ENCODE data around the gene ATP10D. TPM values are rescaled to one million over a fixed set of nuclear protein-coding genes. Genes with fewer than 3 reads are reported as not detected.

The ATP10D gene
- total RNA-seq, 1 experiment from 2014 or later, result 3.8 TPM

DNA sequence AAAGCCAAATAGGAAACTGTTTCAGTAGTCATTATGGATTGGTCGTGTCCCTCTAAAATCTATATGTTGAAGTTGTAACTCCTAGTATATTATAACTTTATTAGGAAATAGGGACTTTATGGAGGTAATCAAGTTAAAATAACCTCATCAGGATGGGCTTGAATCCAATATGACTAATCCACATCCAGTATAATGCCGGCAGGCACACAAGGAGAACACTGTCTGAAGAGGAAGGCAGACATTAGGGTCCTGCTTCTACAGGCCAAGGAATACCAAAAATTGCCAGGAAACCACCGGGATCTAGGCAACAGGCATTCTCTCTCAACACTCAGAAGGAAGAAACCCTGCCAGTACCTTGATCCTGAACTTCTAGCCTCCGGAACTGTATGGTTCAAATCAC is 130.3 kb downstream of the ATP10D start:
- H3K14ac ChIP-seq (ENCODE audit: insufficient read depth, low read length), result no peak overlapping the region
- no peak overlapping the region for H2BK120ac ChIP-seq (ENCODE audit: low read depth, low read length, poor library complexity, severe bottlenecking)
- H3K27me3 ChIP-seq (ENCODE audit: insufficient read depth, low read length), result no peaks in the 10 kb centered on the region
- no peaks in the 10 kb centered on the region for H4K20me1 ChIP-seq (ENCODE audit: control insufficient read depth, insufficient read depth, insufficient read length)
- no peak overlapping the region for H4K8ac ChIP-seq (replicated peaks; ENCODE audit: insufficient read length, low read depth, low read length)
- H2BK15ac ChIP-seq (ENCODE audit: low read depth, low read length), result no peak overlapping the region
- no peaks in the 10 kb centered on the region for H3K23me2 ChIP-seq (ENCODE audit: insufficient read length, low read depth, low read length, poor library complexity, severe bottlenecking)
- H2BK12ac ChIP-seq (ENCODE audit: insufficient read length, low read depth, low read length), result no peak overlapping the region
- TF ChIP-seq CTCF (conservative IDR thresholded peaks at IDR 0.05), result no peak
- no peak overlapping the region for H3K23ac ChIP-seq (ENCODE audit: insufficient read length, low read depth, low read length)
- peaks cover 1% of the 10 kb centered on the region; the same call in 1 of the 2 replicates for H3K27me3 Mint-ChIP-seq (ENCODE audit: low read depth)
- H2AK5ac ChIP-seq (ENCODE audit: insufficient read length, low read length), result no peak overlapping the region
- no peak overlapping the region for H3K27ac Mint-ChIP-seq
- H3K36me3 Mint-ChIP-seq (ENCODE audit: insufficient read depth in 1 of 3, low read depth in 3 of 3), result no peaks in the 10 kb centered on the region
- no peak overlapping the region for H3K4me2 ChIP-seq (ENCODE audit: insufficient read depth, insufficient read length, low read length)
- no peaks in the 10 kb centered on the region for H3K79me2 ChIP-seq (ENCODE audit: insufficient read depth, low read length)
- no peak overlapping the region for H3T11ph ChIP-seq (ENCODE audit: low read length)
- no peak overlapping the region for H3K9ac ChIP-seq (ENCODE audit: extremely low read depth, insufficient read length, low read length)
- no peak overlapping the region for H3K4me3 Mint-ChIP-seq
- no peaks in the 10 kb centered on the region for H3K9me3 Mint-ChIP-seq
- H3K27ac ChIP-seq (ENCODE audit: insufficient read length, low read depth, low read length), result no peak overlapping the region
- no peak for DNase-seq
- H4K91ac ChIP-seq (ENCODE audit: insufficient read length, low read depth, low read length), result no peak overlapping the region
- no peaks in the 10 kb centered on the region for H3K4me1 ChIP-seq (ENCODE audit: insufficient read depth, low read length)
- WGBS (ENCODE audit: extremely low coverage, insufficient read length, low lambda C conversion rate), result no CpG with 5 or more reads among the region's 4 CpGs
- no peaks in the 10 kb centered on the region for H3K79me1 ChIP-seq (ENCODE audit: insufficient read depth, low read depth, low read length, poor library complexity, severe bottlenecking)
- H3K56ac ChIP-seq (ENCODE audit: insufficient read length, low read depth, low read length), result no peak overlapping the region
- H4K5ac ChIP-seq (ENCODE audit: insufficient read length, low read depth, low read length), result no peak overlapping the region
- no peak overlapping the region for H3K4ac ChIP-seq (ENCODE audit: low read depth, low read length)
- no peaks in the 10 kb centered on the region for H3K9me3 ChIP-seq (ENCODE audit: control insufficient read depth, low read depth, low read length)
- H2AFZ ChIP-seq (ENCODE audit: low read length), result no peak overlapping the region
- no peaks in the 10 kb centered on the region for H3K4me1 Mint-ChIP-seq
- no peak overlapping the region for H2BK5ac ChIP-seq (ENCODE audit: insufficient read length, low read length)
- no peak overlapping the region for H2BK20ac ChIP-seq (ENCODE audit: low read depth, low read length, poor library complexity, severe bottlenecking)
- H3K18ac ChIP-seq (ENCODE audit: insufficient read length, low read depth, low read length), result no peak overlapping the region
